Stimulated activated CD8-positive, alpha-beta memory T cell treated with anti-CD3 and anti-CD28 coated beads, Interleukin-15, amount 100 ng/mL, for 1 hour (primary cell): ENCODE data around the gene F7.
"Not testable (repeated sequence)": the region's sequence is repeated elsewhere in the genome, so short reads cannot be mapped to it uniquely, and the experiment has no call there.

Source experiments
- DNase-seq: peaks from one replicate; pipeline ENCODE4 v3.0.0-alpha.2; 2020; ENCODE audit warnings: low read depth

F7 gene

GRCh38 chr13:113153810-113154748 lies 48.5 kb downstream of the F7 start:
- DNase-seq = peak; percentile 50

- DNase-seq = no peak
Measured at GRCh38 chr13:113155201-113155600, 49.6 kb downstream of the F7 start.

GRCh38 chr13:113155982-113156655 lies 50.5 kb downstream of the F7 start:
- no peak for DNase-seq

GRCh38 chr13:113157206-113157928 lies 51.8 kb downstream of the F7 start:
- DNase-seq = no peak

GRCh38 chr13:113157929-113158747 lies 52.5 kb downstream of the F7 start, which contains the start of gene PROZ:
Gene PROZ (plus strand): TSS chr13:113158648. CDS start chr13:113158661, 13 bp downstream.
- no peak for DNase-seq

GRCh38 chr13:113158946-113159345 lies 53.4 kb downstream of the F7 start:
- no peak for DNase-seq

- DNase-seq = no peak
Measured at GRCh38 chr13:113159701-113160100, 54.1 kb downstream of the F7 start.

- no peak for DNase-seq
Measured at GRCh38 chr13:113160983-113161382, 55.4 kb downstream of the F7 start.

GRCh38 chr13:113161433-113161832 lies 55.8 kb downstream of the F7 start:
- DNase-seq = no peak

- DNase-seq = not testable (repeated sequence)
Measured at GRCh38 chr13:113161975-113162374, 56.4 kb downstream of the F7 start.

- DNase-seq = no peak
Measured at GRCh38 chr13:113162783-113163685, 57.4 kb downstream of the F7 start.

GRCh38 chr13:113164492-113164891 lies 58.9 kb downstream of the F7 start:
- DNase-seq = no peak

GRCh38 chr13:113166266-113166665 lies 60.7 kb downstream of the F7 start:
- no peak for DNase-seq

- DNase-seq = no peak
Measured at GRCh38 chr13:113166681-113167080, 61.1 kb downstream of the F7 start.

GRCh38 chr13:113167155-113167554 lies 61.6 kb downstream of the F7 start:
- no peak for DNase-seq

GRCh38 chr13:113167575-113167974 lies 62.0 kb downstream of the F7 start:
- no peak for DNase-seq

GRCh38 chr13:113168211-113168610 lies 62.6 kb downstream of the F7 start:
- no peak for DNase-seq

- no peak for DNase-seq
Measured at GRCh38 chr13:113169277-113170272, 64.0 kb downstream of the F7 start.
